Renal cortex interstitium (tissue), 15 donors: ENCODE data around the gene OR5C1. TPM values are rescaled to one million over a fixed set of nuclear protein-coding genes. Genes with fewer than 3 reads are reported as not detected.

Source experiments
- DNase-seq, 11 donors: peaks; one replicate each; pipeline ENCODE4 v3.0.0-alpha.2; 2013; ENCODE audit warnings: low read depth in 9 of 11, low spot score in 4 of 11; ENCODE audit errors: extremely low read depth in 1 of 11
- long read RNA-seq, 16 experiments: transcript quantifications; one replicate each; lab custom pipeline, GENCODE V29; 2026
- polyA plus RNA-seq, 3 donors: library from polyadenylated mRNA; unstranded; fragments of 120-200 nt; gene quantifications; one replicate each; pipeline ENCODE4 v1.2.1, GENCODE V29; 2013; ENCODE audit not compliant: insufficient read length in 3 of 3

OR5C1 gene
- not detected for polyA plus RNA-seq
- long read RNA-seq, donor 1: 0 reads
- long read RNA-seq, donor 2, partial matches to known transcripts: 0 of 1 reads
- long read RNA-seq, donor 2, other reads (novel, unspliced or antisense): 0 of 1 reads
- long read RNA-seq, donor 3: 0 reads
- long read RNA-seq, donor 4: 0 reads
- long read RNA-seq, donor 5: 0 reads
- long read RNA-seq, donor 6: 0 reads
- long read RNA-seq, donor 7, partial matches to known transcripts: 0 of 1 reads
- long read RNA-seq, donor 7, other reads (novel, unspliced or antisense): 0 of 1 reads
- long read RNA-seq, donor 8: 0 reads
- long read RNA-seq, donor 9, partial matches to known transcripts: 0 of 1 reads
- long read RNA-seq, donor 9, other reads (novel, unspliced or antisense): 0 of 1 reads
- long read RNA-seq, donor 10: 0 reads
- long read RNA-seq, donor 11: 0 reads
- long read RNA-seq, donor 12: 0 reads
- long read RNA-seq, donor 13: 0 reads
- long read RNA-seq, donor 14: 0 reads
- long read RNA-seq, donor 15: 0 reads
- long read RNA-seq, donor 16: 0 reads

- DNase-seq: no peak
Observed at GRCh38 chr9:122788831-122789230, at the start of gene OR5C1. OR5C1 (plus strand) TSS chr9:122788933; CDS start chr9:122788933, 0 bp downstream.

- no peak for DNase-seq
Observed at GRCh38 chr9:122742003-122742402, 46.7 kb upstream of the OR5C1 start, which contains the start of gene OR1L6. OR1L6 (plus strand) TSS chr9:122742303; CDS start chr9:122749848, 7,545 bp downstream.

GRCh38 chr9:122754825-122755224, 33.9 kb upstream of the OR5C1 start:
- DNase-seq: no peak

GRCh38 chr9:122767817-122768216, 20.9 kb upstream of the OR5C1 start:
- DNase-seq: no peak

GRCh38 chr9:122777052-122777451, 11.7 kb upstream of the OR5C1 start:
- no peak for DNase-seq

GRCh38 chr9:122777935-122778627, 10.7 kb upstream of the OR5C1 start:
- DNase-seq: no peak

- DNase-seq: no peak
Observed at GRCh38 chr9:122779181-122779580, 9.6 kb upstream of the OR5C1 start.

GRCh38 chr9:122780026-122780425, 8.7 kb upstream of the OR5C1 start:
- no peak for DNase-seq

- no peak for DNase-seq
Observed at GRCh38 chr9:122781671-122782070, 7.1 kb upstream of the OR5C1 start.

- no peak for DNase-seq
Observed at GRCh38 chr9:122785269-122785668, 3.5 kb upstream of the OR5C1 start.

- DNase-seq: no peak
Observed at GRCh38 chr9:122786338-122786737, 2.4 kb upstream of the OR5C1 start.

- no peak for DNase-seq
Observed at GRCh38 chr9:122789256-122790046, 718 bp downstream of the OR5C1 start.

GRCh38 chr9:122791872-122792669, 3.3 kb downstream of the OR5C1 start:
- no peak for DNase-seq

- DNase-seq: no peak
Observed at GRCh38 chr9:122797316-122798063, 8.8 kb downstream of the OR5C1 start.

GRCh38 chr9:122800066-122801060, 11.6 kb downstream of the OR5C1 start, which contains the start of gene OR1K1:
OR1K1 (plus strand) TSS chr9:122800123; CDS start chr9:122800123, 0 bp downstream.
- no peak for DNase-seq

- DNase-seq: no peak
Observed at GRCh38 chr9:122806661-122807060, 17.9 kb downstream of the OR5C1 start.
